Activated CD4-positive, alpha-beta T cell treated with anti-CD3 and anti-CD28 coated beads, Interleukin-2, Interleukin-6, amounts not matched to agents 100 ng/mL and 50 ng/mL, durations not matched to agents 16 hours and 8 hours (primary cell): ENCODE data around the gene WASHC1.
"Not testable (repeated sequence)": the region's sequence is repeated elsewhere in the genome, so short reads cannot be mapped to it uniquely, and the experiment has no call there.

Source experiments
- DNase-seq: peaks from one replicate; pipeline ENCODE4 v3.0.0-alpha.2; 2020

WASHC1 gene, protein sequence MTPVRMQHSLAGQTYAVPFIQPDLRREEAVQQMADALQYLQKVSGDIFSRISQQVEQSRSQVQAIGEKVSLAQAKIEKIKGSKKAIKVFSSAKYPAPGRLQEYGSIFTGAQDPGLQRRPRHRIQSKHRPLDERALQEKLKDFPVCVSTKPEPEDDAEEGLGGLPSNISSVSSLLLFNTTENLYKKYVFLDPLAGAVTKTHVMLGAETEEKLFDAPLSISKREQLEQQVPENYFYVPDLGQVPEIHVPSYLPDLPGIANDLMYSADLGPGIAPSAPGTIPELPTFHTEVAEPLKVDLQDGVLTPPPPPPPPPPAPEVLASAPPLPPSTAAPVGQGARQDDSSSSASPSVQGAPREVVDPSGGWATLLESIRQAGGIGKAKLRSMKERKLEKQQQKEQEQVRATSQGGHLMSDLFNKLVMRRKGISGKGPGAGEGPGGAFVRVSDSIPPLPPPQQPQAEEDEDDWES

DNA sequence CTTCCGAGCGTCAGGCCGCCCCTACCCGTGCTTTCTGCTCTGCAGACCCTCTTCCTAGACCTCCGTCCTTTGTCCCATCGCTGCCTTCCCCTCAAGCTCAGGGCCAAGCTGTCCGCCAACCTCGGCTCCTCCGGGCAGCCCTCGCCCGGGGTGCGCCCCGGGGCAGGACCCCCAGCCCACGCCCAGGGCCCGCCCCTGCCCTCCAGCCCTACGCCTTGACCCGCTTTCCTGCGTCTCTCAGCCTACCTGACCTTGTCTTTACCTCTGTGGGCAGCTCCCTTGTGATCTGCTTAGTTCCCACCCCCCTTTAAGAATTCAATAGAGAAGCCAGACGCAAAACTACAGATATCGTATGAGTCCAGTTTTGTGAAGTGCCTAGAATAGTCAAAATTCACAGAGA lies at the start of gene WASHC1:
TSS of gene WASHC1 (minus strand) at position 101 of the 400 bp plus-strand sequence. CDS start 4,457 bp downstream, outside the sequence.
- DNase-seq, result not testable (repeated sequence)

DNA sequence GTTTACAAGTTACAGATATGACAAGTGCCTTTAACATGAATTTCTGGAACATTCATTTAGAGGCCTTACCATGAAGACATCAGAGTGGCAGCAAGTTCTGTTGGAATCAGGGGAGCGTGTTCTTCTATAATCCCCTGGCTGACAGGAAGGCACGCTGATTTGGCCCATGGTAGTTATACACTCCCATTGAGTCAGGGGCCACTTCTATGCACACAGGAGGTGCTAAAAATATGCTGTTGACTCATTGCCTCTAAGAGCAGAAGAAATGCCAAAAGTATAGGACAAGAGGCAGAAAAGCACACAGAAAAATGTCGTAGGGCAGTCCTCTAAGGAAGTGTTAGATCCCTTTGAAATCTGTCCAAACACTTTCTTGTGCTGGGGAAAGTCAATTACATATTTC lies 49.1 kb upstream of the WASHC1 start:
- not testable (repeated sequence) for DNase-seq

DNA sequence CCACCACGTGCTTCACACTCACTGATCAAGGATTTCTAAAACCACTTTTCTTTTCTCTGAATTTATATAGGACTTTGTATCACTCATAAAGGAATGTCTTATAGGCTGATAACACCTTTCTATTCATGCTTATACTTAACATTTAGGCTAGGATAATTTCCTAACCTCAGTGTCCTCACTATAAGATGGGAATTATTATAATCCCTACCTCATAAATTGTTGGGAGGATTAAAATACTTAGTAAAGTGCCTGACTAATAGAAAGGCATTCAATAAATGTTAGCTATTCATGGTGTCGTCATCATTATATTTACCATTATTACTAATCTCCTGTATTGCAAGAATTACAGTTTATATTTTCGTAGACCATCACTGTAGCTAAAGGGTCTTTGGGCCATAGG lies 47.1 kb upstream of the WASHC1 start:
- not testable (repeated sequence) for DNase-seq

DNA sequence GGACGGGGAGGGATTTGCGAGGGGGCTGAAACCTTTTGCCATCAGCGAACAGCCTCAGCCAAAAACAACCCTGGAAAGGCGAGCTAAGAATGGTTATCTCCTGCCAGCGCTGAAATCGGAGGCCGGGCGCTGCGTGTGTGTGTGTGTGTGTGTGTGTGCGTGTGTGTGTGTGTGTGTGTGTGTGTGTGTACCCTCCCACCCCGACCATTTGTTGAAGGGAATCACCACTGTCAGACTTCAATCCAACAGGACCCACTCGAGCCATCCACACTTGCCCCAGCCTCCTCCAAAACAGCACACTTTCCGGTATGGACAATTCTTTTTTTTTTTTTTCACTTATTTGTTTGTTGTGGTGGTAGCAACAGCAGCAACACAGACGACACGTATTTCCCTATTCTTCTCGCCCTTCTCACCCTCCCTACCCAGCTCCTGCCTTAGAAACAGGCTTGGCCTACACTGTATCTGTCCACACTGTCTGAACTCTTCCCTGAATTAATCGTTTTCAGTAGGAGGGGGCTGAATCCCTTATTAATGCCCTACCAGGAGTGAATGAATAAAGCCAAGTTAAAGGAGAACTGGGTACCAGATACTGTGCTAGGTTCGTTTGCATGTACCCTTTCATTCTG lies 44.8 kb upstream of the WASHC1 start:
- DNase-seq, result not testable (repeated sequence)

DNA sequence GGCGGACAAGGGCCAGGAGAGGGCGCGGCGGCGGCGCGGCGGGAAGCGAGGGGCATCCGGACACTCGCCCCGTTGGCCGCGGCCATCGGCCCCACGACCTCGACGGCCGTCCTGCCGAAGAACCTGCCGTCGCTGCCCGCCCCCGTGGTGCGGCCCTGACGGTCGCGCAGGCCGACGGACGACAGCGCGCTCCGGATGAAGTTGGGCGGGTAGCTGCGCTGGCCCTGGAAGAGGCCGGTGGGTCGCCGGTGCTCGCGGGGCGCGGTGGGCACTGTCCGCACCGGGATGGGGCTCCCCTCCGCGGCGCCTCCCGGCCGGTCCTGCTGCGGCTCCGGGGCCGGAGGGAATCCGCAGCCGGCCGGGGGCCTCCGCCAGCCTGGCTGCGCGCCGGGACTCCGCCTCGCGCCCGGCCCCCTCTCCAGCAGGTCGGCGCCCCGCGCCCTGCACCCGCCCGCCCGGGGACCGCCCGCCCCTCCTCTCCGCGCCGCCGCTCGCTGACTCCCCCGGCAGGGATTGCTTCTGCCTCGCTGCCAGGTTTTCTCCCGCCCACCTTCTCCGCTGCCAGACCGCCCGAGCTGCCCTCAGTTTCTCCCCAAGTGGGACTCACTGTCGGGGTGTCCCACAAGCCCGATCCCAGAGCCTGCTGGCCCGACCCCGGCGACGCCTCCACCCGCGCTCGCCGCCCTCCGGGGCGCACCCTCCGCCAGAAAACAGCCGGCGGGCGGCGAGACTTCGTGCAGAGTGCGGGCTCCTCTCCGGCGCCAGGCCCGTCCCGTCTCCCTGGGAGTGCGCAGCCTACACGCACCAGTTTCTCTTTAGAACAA lies 44.0 kb upstream of the WASHC1 start:
- DNase-seq, result not testable (repeated sequence)

DNA sequence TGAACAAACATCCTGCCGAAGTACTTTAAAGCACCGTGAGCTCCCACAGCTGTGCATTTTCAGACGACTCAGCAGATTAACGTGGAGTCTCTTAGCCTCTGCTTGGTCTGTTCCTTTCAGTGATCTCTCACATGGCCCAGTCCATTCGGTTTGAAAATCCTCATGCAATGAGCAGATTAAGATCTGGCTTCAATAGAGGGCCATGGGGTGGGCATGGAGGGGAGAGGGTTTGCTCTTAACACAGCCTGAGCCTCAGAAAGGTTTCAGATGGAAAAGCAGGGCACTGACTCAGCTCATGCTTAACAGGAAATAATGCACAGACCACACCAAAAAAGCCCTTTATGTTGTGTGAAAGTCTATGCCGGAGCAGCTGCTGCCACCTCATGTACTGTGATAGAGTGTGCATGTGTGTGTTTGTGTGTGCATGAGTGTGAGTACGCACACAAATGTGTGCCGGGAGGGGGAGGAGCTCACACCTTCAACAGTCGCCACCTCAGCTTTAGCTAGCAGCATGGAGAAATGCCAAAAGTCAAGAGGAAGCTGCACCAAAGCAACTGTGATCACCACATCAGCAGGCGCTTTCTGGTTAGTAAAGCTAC lies 33.9 kb upstream of the WASHC1 start:
- peak; percentile 39 for DNase-seq

DNA sequence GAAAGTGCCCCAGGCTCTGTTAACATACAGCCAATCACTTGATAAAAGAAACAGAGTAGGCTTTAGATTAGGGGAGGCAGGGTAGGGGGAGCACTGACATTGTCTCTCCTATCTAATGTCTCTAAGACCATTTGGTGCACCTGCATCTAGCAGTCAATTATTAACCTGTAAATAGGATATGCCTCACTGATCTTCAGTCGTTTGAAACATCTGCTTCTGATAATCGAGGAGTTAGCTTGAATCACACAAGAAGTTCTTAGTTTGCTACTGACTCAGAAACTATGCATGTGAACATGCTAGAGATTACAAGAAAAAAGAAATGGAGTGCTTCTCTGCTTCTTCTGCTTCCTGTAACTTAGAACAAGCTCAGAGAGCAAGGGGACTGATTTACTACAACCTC lies 23.4 kb upstream of the WASHC1 start:
- DNase-seq, result not testable (repeated sequence)

DNA sequence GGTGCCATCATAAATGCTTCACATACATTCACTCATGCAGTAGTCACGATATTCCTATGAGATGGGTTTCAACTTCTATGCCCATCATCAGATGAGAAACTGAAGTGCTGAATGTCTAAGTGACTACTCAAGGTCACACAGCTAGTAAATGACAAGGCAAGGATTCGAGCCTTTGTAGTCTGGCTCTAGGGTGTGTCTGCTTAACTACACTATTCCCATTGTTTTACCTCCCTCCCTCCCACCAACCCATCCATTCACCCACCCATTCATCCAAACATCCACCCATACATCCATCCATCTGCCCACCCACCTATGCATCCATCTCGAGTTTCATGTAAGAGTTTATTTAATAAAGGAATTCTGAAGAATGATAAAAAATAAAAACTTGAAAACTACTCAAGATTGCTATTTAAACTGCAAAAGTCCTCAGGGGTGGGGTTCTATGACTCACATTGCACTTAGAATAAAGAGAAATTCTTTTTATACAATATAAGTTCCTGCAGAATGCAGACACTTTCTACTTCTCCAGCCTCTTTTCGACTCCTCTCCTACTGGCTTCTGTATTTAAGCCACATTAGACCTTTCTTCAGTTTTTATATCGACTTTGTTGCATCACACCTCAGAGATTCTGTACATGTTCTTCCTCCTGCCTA lies 19.1 kb upstream of the WASHC1 start:
- DNase-seq, result not testable (repeated sequence)

DNA sequence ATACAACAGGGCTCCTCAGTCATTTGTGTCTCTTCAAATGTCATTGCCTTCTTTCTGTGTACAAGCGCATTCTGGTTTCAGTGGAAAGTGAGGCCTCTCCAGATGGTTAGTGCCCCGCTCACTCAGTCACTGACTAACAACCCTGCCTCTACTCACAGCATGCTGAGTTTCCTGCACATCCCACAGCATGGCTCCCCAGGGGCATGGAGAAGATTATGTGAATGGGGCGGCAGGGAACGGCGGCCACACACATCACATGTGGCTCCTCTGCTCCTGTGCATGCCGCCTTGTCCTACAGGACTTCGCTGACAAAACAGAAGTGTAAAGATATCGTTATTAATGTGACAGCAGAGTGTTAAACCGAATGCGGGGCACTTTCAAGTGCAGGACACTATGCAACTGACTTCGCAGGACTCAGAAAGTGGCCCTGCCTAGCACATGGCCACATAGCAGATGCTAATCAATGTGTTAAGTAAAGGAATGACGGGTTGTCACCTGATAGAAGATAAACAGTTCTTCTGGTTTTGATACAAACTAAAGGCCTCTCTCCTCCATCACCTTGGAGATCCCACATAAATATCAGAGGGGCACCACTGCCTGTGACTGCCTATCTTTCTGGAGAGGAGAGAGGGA lies 17.5 kb upstream of the WASHC1 start:
- not testable (repeated sequence) for DNase-seq

DNA sequence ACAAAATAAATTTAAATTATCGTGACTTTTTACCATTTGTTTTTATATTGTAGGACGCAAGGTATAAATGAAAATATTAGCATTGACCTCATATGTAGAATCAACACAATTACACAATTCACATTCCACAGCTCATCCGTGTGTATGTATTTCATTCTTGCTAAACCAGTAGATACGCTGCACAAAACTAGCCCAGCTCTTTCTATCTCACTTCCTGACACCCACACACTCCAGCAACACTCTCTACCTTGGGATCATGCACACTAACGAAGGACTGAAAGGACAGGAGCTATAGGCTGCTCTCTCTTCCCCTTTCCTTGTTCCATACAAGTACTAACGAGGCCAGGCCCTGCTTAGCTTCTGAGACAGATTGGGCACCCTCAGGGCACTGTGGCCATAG lies 16.9 kb upstream of the WASHC1 start:
- not testable (repeated sequence) for DNase-seq

DNA sequence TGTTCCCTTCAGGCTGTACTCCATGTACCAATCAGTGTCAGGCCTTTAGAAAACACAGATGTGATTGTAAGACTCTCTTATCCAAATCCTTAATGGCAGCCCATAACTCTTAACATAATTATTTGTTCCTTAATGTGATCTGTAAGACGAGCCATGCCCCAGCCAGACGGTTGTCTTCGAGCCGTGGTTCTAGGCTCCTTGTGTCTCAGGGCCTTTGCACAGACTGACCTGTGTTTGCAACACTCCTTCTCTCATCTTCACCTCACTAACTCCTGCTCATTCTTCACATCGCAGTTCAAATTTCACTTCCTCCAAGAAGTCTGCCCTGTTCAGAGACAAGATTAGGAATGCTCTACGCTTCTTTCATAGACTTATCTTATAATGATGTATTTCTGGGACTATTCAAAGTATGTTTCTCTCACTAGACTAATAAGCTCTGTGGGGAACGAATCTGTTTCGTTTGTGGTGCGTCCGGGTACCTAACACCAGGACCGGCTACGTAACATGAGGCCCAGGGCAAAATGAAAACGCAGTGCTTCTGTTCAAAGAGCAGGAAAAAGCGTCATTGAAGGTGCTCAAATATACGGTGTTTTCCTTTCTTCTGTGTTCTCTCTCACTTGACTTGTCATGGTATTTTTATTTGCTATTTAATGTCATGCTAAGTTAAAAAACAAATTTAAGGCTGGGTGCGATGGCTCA lies 16.1 kb upstream of the WASHC1 start:
- DNase-seq, result not testable (repeated sequence)

DNA sequence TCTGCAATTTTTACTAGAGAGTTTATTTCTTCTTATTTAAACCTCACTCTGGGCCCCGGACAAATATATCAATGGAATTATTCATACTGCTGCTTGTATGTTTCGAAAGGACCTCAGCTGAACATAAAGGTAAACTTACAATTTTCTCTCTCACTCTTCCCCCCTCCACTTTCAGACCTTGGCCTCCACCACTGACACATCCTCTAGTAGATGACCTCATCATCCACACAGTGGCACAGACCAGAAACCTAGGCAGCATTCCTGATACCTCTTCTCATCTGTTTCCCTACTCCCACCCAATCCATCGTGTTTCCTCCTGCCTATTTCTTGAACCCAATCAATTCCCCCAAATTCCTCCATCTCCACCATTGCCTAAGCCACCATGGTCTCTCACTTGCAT lies 15.2 kb upstream of the WASHC1 start:
- DNase-seq, result not testable (repeated sequence)

DNA sequence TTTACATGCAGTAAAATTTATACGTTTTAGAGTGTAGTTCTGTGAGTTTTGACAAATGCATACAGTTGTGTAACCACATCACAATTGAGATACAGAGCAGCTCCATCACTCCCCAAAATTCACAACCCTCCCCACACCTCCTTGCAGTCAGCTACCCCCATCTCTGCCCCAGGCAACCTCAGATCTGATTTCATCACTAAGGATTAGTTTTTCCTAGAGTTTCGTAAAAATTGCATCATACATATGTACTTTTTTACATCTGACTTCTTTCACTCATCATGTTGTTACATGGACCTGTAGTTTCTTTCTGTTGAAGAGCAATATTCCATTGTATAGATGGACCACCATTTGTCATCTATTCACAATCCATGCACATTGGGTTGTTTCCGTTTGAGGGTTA lies 14.4 kb upstream of the WASHC1 start:
- not testable (repeated sequence) for DNase-seq

DNA sequence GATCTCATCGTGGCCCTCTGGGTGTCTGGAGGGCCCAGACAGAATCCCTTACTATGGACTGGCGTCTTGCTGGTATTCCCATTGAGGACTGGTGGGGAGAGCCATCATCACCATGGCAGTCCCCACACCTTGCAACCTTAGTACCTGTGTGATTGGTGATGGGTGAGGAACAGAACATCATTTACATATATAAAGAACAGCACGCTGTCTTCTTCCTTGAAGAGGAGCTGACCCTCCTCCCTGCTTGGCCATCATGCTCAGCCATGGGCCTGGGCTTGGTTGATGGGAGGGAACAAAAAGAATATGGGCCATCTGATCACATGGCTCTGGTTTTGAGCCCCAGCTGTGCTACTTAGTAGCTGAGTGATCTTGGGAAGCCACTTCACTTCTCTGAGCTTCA lies 13.9 kb upstream of the WASHC1 start:
- DNase-seq, result not testable (repeated sequence)

DNA sequence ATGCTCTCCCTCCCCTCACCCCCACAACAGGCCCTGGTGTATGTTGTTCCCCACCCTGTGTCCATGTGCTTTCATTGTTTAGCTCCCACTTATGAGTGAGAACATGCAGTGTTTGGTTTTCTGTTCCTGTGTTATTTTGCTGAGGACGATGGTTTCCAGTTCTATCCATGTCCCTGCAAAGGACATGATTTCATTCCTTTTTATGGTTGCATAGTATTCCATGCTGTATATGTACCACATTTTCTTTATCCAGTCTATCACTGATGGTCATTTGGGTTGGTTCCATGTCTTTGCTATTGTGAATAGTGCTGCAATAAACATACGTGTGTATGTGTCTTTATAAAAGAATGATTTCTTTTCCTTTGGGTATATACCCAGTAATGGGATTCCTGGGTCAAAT lies 12.6 kb upstream of the WASHC1 start:
- not testable (repeated sequence) for DNase-seq

DNA sequence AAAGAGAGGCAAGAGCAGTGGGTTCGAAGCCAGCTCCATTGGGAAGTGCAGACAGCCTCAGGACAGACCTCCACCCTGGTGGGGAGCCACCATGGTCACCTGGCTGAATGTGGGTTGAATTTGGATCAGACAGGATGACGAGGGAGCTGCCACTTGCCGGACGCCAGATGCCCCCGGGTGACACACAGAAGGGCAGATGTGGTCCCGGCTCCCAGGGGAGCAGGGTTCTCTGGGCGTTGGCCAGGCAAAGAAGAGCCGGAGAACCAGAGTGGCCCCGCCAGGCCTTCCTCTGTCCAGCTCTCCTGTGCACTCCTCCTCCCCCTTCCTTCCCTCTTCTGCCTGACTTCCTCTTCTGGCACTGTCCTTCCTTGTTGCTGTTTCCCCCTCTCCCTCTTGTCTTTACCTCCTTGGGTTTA lies 12.0 kb upstream of the WASHC1 start:
- DNase-seq, result not testable (repeated sequence)

DNA sequence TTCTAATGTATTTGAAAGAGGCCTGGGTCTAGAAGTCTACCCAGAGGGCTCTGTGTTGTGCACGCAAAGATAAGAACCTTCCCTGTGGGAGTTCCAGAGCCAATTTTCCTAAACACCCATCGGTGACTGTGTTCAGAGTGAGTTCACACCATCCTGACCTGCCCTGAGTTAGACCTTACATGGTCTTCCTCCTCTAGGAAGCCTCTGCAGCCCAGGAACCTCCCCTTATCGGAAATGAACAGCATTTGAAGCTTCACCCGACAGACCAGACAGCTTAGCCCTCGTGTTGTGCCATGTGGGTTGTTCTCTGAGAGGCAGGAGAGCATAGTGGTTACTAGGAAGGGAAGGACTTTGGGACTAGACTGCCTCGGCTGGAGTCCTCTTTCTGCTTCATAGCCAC lies 3.1 kb upstream of the WASHC1 start:
- not testable (repeated sequence) for DNase-seq

DNA sequence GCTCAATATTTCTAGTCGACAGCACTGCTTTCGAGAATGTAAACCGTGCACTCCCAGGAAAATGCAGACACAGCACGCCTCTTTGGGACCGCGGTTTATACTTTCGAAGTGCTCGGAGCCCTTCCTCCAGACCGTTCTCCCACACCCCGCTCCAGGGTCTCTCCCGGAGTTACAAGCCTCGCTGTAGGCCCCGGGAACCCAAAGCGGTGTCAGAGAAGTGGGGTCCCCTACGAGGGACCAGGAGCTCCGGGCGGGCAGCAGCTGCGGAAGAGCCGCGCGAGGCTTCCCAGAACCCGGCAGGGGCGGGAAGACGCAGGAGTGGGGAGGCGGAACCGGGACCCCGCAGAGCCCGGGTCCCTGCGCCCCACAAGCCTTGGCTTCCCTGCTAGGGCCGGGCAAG lies 481 bp downstream of the WASHC1 start:
- not testable (repeated sequence) for DNase-seq

DNA sequence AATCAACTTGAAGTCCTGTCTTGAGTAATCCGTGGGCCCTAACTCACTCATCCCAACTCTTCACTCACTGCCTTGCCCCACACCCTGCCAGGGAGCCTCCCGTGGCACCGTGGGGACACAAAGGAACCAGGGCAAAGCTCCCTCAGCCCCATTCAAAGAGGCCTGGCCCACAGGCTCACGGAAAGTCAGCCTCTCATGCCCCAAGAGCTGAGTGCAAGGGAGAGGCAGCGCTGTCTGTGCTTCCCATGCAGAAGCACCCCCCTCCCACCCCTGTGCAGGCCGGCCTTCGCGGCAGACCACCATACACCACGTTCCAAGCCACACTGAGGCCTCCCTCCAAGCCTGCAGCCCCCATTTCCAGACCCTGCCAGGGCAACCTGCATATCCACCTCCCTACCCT lies 7.6 kb downstream of the WASHC1 start:
- DNase-seq, result not testable (repeated sequence)

DNA sequence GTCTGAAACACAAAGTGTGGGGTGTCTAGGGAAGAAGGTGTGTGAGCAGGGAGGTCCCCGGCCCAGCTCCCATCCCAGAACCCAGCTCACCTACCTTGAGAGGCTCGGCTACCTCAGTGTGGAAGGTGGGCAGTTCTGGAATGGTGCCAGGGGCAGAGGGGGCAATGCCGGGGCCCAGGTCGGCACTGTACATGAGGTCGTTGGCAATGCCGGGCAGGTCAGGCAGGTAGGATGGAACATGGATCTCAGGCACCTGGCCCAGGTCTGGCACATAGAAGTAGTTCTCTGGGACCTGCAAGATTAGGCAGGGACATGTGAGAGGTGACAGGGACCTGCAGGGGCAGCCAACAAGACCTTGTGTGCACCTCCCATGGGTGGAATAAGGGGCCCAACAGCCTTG lies 12.4 kb downstream of the WASHC1 start:
- not testable (repeated sequence) for DNase-seq
